Measurements from ENCODE around the gene PMEPA1. TPM values are rescaled to one million over a fixed set of nuclear protein-coding genes. Genes with fewer than 3 reads are reported as not detected.

PMEPA1 gene
- total RNA-seq, 1 donor from 2014 or later = 49.4 TPM

DNA sequence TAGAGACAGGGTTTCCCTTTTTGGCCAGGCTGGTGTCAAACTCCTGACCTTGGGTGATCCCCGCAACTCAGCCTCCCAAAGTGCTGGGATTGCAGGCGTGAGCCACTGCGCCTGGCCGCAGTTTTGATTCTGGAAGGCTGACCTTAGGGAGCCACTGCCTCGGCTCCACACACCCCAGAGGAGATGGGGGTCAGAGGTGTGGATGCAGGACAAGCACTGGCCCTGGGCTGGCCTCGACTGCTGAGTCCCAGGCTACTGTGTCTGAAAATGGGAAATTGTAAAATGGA lies 91.1 kb downstream of the PMEPA1 start:
- no peak overlapping the region for H3K4me3 Mint-ChIP-seq (ENCODE audit: unreplicated experiment)
- H3K9ac ChIP-seq (ENCODE audit: low read length) = no peak overlapping the region
- peaks cover 49% of the 10 kb centered on the region for H3K27me3 Mint-ChIP-seq (ENCODE audit: low read depth, unreplicated experiment)
- H3K27me3 ChIP-seq (ENCODE audit: insufficient read depth, low read length) = peaks cover 7% of the 10 kb centered on the region
- no peaks in the 10 kb centered on the region for H3K79me2 ChIP-seq (ENCODE audit: insufficient read depth, low read length)
- no peak overlapping the region for H3K27ac Mint-ChIP-seq (ENCODE audit: unreplicated experiment)
- H3K36me3 ChIP-seq (ENCODE audit: insufficient read depth, low read length) = no peaks in the 10 kb centered on the region
- no peaks in the 10 kb centered on the region for H3K9me3 ChIP-seq (ENCODE audit: insufficient read depth, low read depth, low read length)
- H3K4me1 ChIP-seq (ENCODE audit: insufficient read depth, low read length) = peaks cover 5% of the 10 kb centered on the region
- H3K4me1 Mint-ChIP-seq (ENCODE audit: low read depth, unreplicated experiment) = peaks cover 7% of the 10 kb centered on the region
- H3K9me3 Mint-ChIP-seq (ENCODE audit: unreplicated experiment) = peaks cover 6% of the 10 kb centered on the region
- no peak overlapping the region for H3K4me3 ChIP-seq (ENCODE audit: insufficient read depth, low read depth, low read length)
- H4K20me1 ChIP-seq (ENCODE audit: insufficient read depth, low read length) = no peaks in the 10 kb centered on the region
- no peaks in the 10 kb centered on the region for H3K36me3 Mint-ChIP-seq (ENCODE audit: low read depth, unreplicated experiment)
- FAIRE-seq = no peak
- no peak for DNase-seq (ENCODE audit: low read depth)
- no peak overlapping the region for H3K27ac ChIP-seq (ENCODE audit: low read depth, low read length)
- TF ChIP-seq, protein P1, sequence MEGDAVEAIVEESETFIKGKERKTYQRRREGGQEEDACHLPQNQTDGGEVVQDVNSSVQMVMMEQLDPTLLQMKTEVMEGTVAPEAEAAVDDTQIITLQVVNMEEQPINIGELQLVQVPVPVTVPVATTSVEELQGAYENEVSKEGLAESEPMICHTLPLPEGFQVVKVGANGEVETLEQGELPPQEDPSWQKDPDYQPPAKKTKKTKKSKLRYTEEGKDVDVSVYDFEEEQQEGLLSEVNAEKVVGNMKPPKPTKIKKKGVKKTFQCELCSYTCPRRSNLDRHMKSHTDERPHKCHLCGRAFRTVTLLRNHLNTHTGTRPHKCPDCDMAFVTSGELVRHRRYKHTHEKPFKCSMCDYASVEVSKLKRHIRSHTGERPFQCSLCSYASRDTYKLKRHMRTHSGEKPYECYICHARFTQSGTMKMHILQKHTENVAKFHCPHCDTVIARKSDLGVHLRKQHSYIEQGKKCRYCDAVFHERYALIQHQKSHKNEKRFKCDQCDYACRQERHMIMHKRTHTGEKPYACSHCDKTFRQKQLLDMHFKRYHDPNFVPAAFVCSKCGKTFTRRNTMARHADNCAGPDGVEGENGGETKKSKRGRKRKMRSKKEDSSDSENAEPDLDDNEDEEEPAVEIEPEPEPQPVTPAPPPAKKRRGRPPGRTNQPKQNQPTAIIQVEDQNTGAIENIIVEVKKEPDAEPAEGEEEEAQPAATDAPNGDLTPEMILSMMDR (IDR thresholded peaks at IDR 0.05; ENCODE audit: insufficient read depth, low read depth, low read length) = no peak
- no peak for TF ChIP-seq EZH2 (IDR thresholded peaks at IDR 0.05; ENCODE audit: insufficient read depth, low read length)
- H3K4me2 ChIP-seq (ENCODE audit: low read length) = no peak overlapping the region
- no peak overlapping the region for H2AFZ ChIP-seq (ENCODE audit: low read depth, low read length)

DNA sequence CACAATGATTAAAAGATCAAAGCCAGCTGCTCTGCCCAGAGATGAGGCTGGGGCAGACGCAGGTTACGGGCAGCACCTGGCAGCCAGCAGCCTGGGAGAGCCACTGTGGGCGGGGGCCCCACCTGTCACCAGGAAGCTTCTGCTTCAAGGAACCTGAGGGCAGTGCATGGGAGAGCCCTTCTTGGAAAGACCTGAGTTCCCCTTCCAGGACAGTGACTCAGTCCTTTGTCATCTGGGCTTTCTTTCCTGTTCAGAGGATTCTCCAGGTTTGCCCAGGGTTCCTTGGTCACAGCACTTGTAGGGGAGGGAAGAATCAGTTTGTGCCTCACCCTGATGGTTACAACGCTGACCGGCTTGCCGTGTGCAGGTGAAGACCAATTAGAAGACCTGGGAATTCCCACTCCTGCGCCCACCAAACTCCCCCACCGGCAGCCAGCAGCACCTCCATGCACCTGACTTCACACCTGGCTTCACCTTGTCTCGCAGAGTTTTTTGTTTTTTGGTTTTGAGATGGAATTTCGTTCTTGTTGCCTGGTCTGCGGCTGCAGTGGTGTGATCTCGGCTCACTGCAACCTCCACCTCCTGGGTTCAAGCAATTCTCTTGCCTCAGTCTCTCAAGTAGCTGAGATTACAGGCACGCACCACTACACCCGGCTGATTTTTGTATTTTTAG lies 91.6 kb downstream of the PMEPA1 start:
- Histone ChIP-seq H3K9ac (ENCODE audit: low read length) (no peak overlapping the region), H3K27me3 (ENCODE audit: insufficient read depth, low read length) (peaks cover 7% of the 10 kb centered on the region), H3K4me2 (ENCODE audit: low read length) (no peak overlapping the region), H2AFZ (ENCODE audit: low read depth, low read length) (no peak overlapping the region), H3K27ac (ENCODE audit: low read depth, low read length) (no peak overlapping the region), H3K4me1 (ENCODE audit: insufficient read depth, low read length) (peaks cover 5% of the 10 kb centered on the region), H3K4me3 (ENCODE audit: insufficient read depth, low read depth, low read length) (no peak overlapping the region), H3K9me3 (ENCODE audit: insufficient read depth, low read depth, low read length) (no peaks in the 10 kb centered on the region), H4K20me1 (ENCODE audit: insufficient read depth, low read length) (no peaks in the 10 kb centered on the region), H3K36me3 (ENCODE audit: insufficient read depth, low read length) (no peaks in the 10 kb centered on the region), H3K79me2 (ENCODE audit: insufficient read depth, low read length) (no peaks in the 10 kb centered on the region)
- no peak for FAIRE-seq
- TF ChIP-seq EZH2 (IDR thresholded peaks at IDR 0.05; ENCODE audit: insufficient read depth, low read length) = no peak
- TF ChIP-seq, protein P1 (IDR thresholded peaks at IDR 0.05; ENCODE audit: insufficient read depth, low read depth, low read length) = no peak
- Mint-ChIP-seq H3K27me3 (ENCODE audit: low read depth, unreplicated experiment) (peaks cover 49% of the 10 kb centered on the region), H3K4me1 (ENCODE audit: low read depth, unreplicated experiment) (peaks cover 7% of the 10 kb centered on the region), H3K27ac (ENCODE audit: unreplicated experiment) (no peak overlapping the region), H3K9me3 (ENCODE audit: unreplicated experiment) (peaks cover 6% of the 10 kb centered on the region), H3K36me3 (ENCODE audit: low read depth, unreplicated experiment) (no peaks in the 10 kb centered on the region), H3K4me3 (ENCODE audit: unreplicated experiment) (no peak overlapping the region)
- no peak for DNase-seq (ENCODE audit: low read depth)

DNA sequence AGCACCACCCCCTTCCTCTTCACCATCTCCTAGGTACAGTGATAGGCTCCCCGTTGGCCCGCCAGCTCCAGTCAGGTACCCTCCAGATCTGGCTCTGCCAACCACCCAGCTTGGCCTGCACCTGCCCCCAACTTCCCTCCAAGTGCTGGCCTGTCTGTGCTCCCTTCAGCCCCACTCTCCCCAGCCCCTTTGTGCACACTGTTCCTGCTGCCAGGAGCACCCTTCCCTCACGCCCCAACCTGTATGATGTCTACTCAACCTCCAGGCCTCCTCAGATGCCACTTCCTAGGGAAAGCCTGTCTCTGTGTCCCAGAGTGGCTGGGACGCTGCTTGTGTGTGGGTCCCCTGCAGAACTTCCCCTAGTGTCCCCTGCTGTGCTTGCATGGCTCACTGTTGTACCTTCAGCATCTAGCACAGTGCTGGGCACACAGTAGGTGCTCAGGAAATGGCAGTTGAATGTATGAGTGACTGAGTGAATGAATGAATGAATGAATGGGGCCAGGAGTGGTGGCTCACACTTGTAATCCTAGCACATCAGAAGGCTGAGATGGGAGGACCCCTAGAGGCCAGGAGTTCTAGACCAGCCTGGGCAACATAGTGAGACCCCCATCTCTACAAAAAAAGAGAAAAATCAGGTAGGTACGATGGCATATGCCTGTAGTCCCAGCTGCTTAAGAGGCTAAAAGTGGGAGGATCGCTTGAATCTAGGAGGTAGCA lies 92.6 kb downstream of the PMEPA1 start:
- no peak overlapping the region for H3K9ac ChIP-seq (ENCODE audit: low read length)
- H3K27me3 Mint-ChIP-seq (ENCODE audit: low read depth, unreplicated experiment) = peaks cover 49% of the 10 kb centered on the region
- H4K20me1 ChIP-seq (ENCODE audit: insufficient read depth, low read length) = no peaks in the 10 kb centered on the region
- DNase-seq (ENCODE audit: low read depth) (no peak), FAIRE-seq (no peak)
- no peaks in the 10 kb centered on the region for H3K36me3 ChIP-seq (ENCODE audit: insufficient read depth, low read length)
- TF ChIP-seq EZH2 (IDR thresholded peaks at IDR 0.05; ENCODE audit: insufficient read depth, low read length) = no peak
- TF ChIP-seq, protein P1 (IDR thresholded peaks at IDR 0.05; ENCODE audit: insufficient read depth, low read depth, low read length) = no peak
- H3K79me2 ChIP-seq (ENCODE audit: insufficient read depth, low read length) = no peaks in the 10 kb centered on the region
- H3K36me3 Mint-ChIP-seq (ENCODE audit: low read depth, unreplicated experiment) = no peaks in the 10 kb centered on the region
- H3K4me2 ChIP-seq (ENCODE audit: low read length) = no peak overlapping the region
- no peak overlapping the region for H3K27ac Mint-ChIP-seq (ENCODE audit: unreplicated experiment)
- peaks cover 4% of the 10 kb centered on the region for H3K9me3 Mint-ChIP-seq (ENCODE audit: unreplicated experiment)
- H3K4me3 Mint-ChIP-seq (ENCODE audit: unreplicated experiment) = no peak overlapping the region
- peaks cover 2% of the 10 kb centered on the region for H3K4me1 Mint-ChIP-seq (ENCODE audit: low read depth, unreplicated experiment)
- H3K27ac ChIP-seq (ENCODE audit: low read depth, low read length) = no peak overlapping the region
- H3K9me3 ChIP-seq (ENCODE audit: insufficient read depth, low read depth, low read length) = no peaks in the 10 kb centered on the region
- no peak overlapping the region for H2AFZ ChIP-seq (ENCODE audit: low read depth, low read length)
- H3K4me3 ChIP-seq (ENCODE audit: insufficient read depth, low read depth, low read length) = no peak overlapping the region
- no peaks in the 10 kb centered on the region for H3K4me1 ChIP-seq (ENCODE audit: insufficient read depth, low read length)
- H3K27me3 ChIP-seq (ENCODE audit: insufficient read depth, low read length) = peaks cover 7% of the 10 kb centered on the region
